Right atrium auricular region (tissue), 2 donors: ENCODE data around the gene SEMA7A. TPM values are rescaled to one million over a fixed set of nuclear protein-coding genes. Genes with fewer than 3 reads are reported as not detected.

Source experiments
- DNase-seq: peaks from one replicate; pipeline ENCODE4 v3.0.0-alpha.2; 2019; ENCODE audit warnings: low spot score
- H3K27ac ChIP-seq, 2 donors: fragments of 200-600 bp; sonication (generic); 1 replicate in 1 of 2; 2 replicates in 1 of 2; pipeline ENCODE4 v1.5.1; 2016 to 2019
- H3K27me3 ChIP-seq, 2 donors: fragments of 200-600 bp; sonication (generic); one replicate each; pipeline versions ENCODE4 v1.5.1 to v1.6.0; 2017 to 2019
- H3K36me3 ChIP-seq: fragments of 200-600 bp; sonication (generic); one replicate; pipeline ENCODE4 v1.5.1; 2016
- H3K4me1 ChIP-seq, 2 donors: fragments of 200-600 bp; sonication (generic); one replicate each; pipeline versions ENCODE4 v1.5.1 to v1.6.0; 2017 to 2019
- H3K4me3 ChIP-seq, 2 donors: fragments of 200-600 bp; sonication (generic); 1 replicate in 1 of 2; 2 replicates in 1 of 2; pipeline ENCODE4 v1.5.1; 2017 to 2019; ENCODE audit warnings: mild to moderate bottlenecking in 1 of 2, moderate library complexity in 1 of 2
- H3K9me3 ChIP-seq, 2 donors: fragments of 200-600 bp; sonication (generic); one replicate each; pipeline ENCODE4 v1.5.1; 2019
- total RNA-seq, 2 donors: library from RNA; depleted of rRNA; stranded (reverse); fragments of >200 nt; gene quantifications; one replicate each; pipeline ENCODE4 v1.1.0, GENCODE V29; 2016
- TF ChIP-seq, protein P1 (sequence below), 2 donors: fragments of 200-600 bp; sonication (generic); IDR thresholded peaks; one replicate each; pipeline ENCODE4 v1.5.1; 2019; ENCODE audit warnings: antibody characterized with exemption in 2 of 2

SEMA7A gene
- total RNA-seq, 2 donors from 2014 or later = 1.0 to 2.9 TPM

DNA sequence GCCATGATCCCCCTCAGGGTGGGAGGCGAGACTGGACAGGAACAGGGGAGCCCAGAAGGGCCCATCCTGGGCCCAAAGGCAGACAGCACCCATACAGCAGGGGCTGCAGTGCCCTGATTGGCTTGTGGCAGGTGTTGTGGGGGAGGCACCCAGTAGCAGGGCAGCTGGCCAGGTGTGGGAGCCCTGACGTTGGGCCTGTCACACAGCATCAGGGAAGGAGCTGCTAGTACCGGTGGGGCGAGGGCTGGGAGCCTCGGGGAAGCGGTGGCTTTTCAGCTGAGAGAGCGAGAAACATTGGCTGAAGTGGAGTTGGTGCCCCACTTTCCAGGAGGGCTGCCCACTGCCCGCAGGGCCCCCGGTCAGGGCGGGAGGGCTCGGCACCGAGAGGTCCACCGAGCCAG lies 46.6 kb downstream of the SEMA7A start:
- no peak overlapping the region for H3K4me3 ChIP-seq
- no peaks in the 10 kb centered on the region for H3K36me3 ChIP-seq
- H3K9me3 ChIP-seq = no peaks in the 10 kb centered on the region
- H3K27me3 ChIP-seq = no peaks in the 10 kb centered on the region
- no peak for DNase-seq
- H3K27ac ChIP-seq = no peak overlapping the region
- H3K4me1 ChIP-seq = peaks cover 0 to 19% of the 10 kb centered on the region in 2 donors
- TF ChIP-seq, protein P1, sequence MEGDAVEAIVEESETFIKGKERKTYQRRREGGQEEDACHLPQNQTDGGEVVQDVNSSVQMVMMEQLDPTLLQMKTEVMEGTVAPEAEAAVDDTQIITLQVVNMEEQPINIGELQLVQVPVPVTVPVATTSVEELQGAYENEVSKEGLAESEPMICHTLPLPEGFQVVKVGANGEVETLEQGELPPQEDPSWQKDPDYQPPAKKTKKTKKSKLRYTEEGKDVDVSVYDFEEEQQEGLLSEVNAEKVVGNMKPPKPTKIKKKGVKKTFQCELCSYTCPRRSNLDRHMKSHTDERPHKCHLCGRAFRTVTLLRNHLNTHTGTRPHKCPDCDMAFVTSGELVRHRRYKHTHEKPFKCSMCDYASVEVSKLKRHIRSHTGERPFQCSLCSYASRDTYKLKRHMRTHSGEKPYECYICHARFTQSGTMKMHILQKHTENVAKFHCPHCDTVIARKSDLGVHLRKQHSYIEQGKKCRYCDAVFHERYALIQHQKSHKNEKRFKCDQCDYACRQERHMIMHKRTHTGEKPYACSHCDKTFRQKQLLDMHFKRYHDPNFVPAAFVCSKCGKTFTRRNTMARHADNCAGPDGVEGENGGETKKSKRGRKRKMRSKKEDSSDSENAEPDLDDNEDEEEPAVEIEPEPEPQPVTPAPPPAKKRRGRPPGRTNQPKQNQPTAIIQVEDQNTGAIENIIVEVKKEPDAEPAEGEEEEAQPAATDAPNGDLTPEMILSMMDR (IDR thresholded peaks at IDR 0.05) = no peak

DNA sequence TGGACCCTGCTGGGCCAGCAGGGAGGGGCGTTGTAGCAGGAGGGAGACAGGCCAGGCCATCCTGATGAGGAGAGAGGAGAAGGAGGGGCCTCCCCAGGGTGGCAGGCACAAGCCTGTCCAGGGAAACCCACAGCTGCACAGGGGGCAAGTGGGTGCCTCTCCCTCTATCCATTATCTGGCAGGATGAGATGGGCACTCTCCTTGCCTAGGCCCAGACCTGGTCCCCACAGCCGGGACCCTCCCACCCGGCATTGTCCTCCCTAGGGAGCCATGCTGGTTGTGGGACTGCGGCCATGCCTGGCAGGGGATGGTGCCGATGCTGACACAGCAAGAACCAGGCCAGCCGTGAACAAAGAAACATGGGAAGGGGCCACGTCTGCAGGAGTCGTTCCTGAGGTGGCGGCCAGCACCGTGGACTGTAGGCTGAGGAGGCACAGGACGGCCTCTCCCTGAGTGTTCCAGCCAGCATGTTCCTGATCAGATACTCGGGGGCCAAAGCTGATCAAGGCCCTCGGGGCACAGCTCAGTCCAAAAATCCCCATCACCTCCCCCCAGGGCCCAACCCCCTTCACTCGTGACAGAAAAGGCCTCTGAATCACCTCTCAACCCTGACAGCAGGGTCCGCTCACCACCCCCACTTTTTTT lies 47.1 kb downstream of the SEMA7A start:
- TF ChIP-seq, protein P1 (IDR thresholded peaks at IDR 0.05) = no peak
- Histone ChIP-seq H3K27me3 (no peaks in the 10 kb centered on the region), H3K4me3 (no peak overlapping the region), H3K27ac (no peak overlapping the region), H3K9me3 (no peaks in the 10 kb centered on the region), H3K4me1 (peaks cover 0 to 19% of the 10 kb centered on the region in 2 donors), H3K36me3 (no peaks in the 10 kb centered on the region)
- no peak for DNase-seq

DNA sequence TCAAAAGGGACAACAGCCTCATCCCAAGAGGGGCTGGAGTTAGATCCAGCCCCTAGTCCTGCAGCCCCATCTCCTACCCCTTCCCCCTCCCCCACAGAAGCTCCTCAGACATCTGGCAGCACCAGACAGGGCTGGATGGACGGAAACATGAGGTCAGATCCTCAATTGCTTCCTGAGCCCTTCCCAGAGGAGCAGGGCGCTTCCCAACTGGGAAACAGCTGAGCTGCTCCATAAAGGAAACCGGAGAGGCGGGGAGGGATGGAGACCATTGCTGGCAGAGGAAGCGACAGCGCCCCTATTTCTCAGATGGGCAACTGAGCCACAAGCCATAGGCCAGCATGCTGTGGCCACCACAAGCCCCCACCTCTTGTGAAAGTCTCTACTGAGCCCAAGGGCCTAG lies 48.0 kb downstream of the SEMA7A start:
- no peak overlapping the region for H3K4me3 ChIP-seq
- DNase-seq = no peak
- peaks cover 0 to 19% of the 10 kb centered on the region in 2 donors for H3K4me1 ChIP-seq
- no peaks in the 10 kb centered on the region for H3K9me3 ChIP-seq
- no peaks in the 10 kb centered on the region for H3K36me3 ChIP-seq
- peak overlapping the region in 1 of 2 donors; percentile 48 for H3K27ac ChIP-seq
- TF ChIP-seq, protein P1 (IDR thresholded peaks at IDR 0.05) = no peak
- no peaks in the 10 kb centered on the region for H3K27me3 ChIP-seq

DNA sequence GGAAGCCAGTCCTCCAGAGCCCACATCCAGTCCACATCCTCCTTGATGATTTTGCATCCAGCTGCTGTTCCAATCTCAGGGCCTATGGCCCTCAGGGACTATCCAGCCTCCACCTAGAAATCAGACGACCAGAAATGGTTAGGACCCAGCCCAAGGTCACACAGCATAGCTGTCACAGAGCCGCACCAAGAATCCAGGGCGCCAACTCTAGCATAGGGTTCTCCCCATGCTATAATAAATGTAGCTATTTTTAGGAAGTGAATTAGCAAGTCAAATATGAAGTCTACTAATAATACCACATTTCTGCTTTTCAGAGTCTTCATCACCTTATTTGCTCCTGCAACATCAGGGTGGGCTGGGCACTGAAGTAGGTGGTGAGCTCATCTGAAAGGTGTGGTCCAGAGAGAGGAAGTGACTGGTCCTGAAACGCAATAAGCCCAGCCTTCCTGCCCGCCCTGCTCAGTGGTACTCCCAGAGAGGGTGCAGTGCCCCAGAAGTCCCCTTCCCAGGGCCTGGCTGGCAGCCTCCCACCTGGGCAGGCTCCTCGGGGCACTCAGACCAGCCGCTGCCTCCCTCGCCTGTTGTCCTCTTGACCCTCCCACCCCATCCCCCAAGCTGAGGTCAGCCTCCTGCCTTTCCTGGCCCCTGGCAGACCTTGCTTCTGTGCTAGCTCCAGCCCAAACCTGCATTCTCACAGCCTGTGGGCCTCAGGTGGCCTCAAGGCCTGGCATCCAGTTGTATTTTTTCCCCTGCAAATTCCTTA lies 48.7 kb downstream of the SEMA7A start:
- no peaks in the 10 kb centered on the region for H3K36me3 ChIP-seq
- H3K4me1 ChIP-seq = peaks cover 0 to 19% of the 10 kb centered on the region in 2 donors
- DNase-seq = no peak
- no peaks in the 10 kb centered on the region for H3K9me3 ChIP-seq
- no peak overlapping the region for H3K4me3 ChIP-seq
- peak overlapping the region in 1 of 2 donors; percentile 48 for H3K27ac ChIP-seq
- TF ChIP-seq, protein P1 (IDR thresholded peaks at IDR 0.05) = no peak
- no peaks in the 10 kb centered on the region for H3K27me3 ChIP-seq

DNA sequence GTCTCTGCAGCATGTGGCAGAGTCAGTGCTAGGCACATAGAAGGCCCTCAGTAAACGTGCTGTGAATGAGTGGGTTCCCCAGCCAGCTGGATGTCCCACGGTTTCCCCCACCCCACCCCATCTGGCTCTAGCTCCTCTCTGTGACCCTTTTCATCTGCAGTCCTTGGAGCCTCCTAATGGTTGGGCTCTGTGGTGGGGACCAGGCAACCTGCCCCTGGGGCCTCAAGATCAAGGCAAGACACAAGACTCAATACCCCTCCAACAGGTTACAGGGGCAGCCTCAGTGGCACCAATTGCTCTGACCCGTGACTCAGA lies 49.2 kb downstream of the SEMA7A start:
- H3K36me3 ChIP-seq = no peaks in the 10 kb centered on the region
- peaks cover 0 to 19% of the 10 kb centered on the region in 2 donors for H3K4me1 ChIP-seq
- H3K27me3 ChIP-seq = no peaks in the 10 kb centered on the region
- TF ChIP-seq, protein P1 (IDR thresholded peaks at IDR 0.05) = no peak
- no peaks in the 10 kb centered on the region for H3K9me3 ChIP-seq
- DNase-seq = no peak
- no peak overlapping the region for H3K4me3 ChIP-seq
- H3K27ac ChIP-seq = no peak overlapping the region
